ENCODE data around the gene TBC1D1. TPM values are rescaled to one million over a fixed set of nuclear protein-coding genes. Genes with fewer than 3 reads are reported as not detected.
A peak's percentile ranks its signal among the peaks of the same experiment; 100 is the strongest.

TBC1D1 gene
- polyA plus RNA-seq, 1 experiment: 50.7 TPM

GRCh38 chr4:38162240-38162784 is 271.4 kb downstream of the TBC1D1 start:
- POLR2A ChIA-PET: interaction anchor here (0.7 to 1.3 kb wide), 3 partner anchors 16 to 80 kb away, joined by 3 to 4 read pairs (median 4); no protein-coding TSS in a partner anchor
- TF ChIP-seq CTCF (IDR thresholded peaks at IDR 0.05; ENCODE audit: low read depth, low read length): no peak

DNA sequence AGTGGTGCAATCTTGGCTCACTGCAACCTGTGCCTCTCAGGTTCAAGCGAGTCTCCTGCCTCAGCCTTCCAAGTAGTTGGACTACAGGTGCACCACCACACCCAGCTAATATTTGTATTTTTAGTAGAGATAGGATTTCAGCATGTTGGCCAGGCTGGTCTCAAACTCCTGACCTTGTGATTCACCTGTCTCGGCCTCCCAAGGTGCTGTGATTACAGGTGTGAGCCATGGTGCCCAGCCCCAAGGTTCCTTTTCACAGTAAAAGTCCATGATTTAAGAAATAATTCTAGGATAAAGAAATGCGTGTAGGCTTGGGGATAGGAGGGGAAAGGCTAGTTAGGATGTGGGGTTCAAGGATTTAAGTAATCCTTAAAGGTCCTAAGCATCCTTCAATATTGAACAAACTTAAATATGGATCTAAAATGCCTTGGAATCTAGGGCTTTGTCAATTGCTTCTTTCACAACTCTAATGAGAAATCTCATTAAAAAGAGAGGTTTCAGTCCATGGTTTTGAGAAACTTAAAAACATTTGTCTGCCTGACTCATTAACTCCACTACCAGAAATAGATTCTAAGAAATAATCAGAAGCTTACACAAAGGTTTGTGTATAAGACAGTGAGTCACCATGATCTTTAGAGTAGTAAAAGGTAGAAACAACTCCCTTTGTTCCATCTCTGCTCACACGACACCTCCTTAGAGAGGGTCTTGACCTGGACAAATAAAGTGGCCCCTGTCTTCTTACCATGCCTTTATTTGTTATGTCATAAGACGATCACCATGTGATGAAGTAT is 272.5 kb downstream of the TBC1D1 start:
- no peaks in the 10 kb centered on the region for H3K27me3 ChIP-seq (ENCODE audit: control insufficient read depth, insufficient read depth, low read length)
- CTCF ChIA-PET: interaction anchor here (4.3 kb wide), 1 partner anchor 17 kb away, joined by 31 read pairs; no protein-coding TSS in a partner anchor
- H3K9me3 ChIP-seq (ENCODE audit: control insufficient read depth, insufficient read depth, low read length): no peaks in the 10 kb centered on the region; the same call in 1 of the 2 replicates
- no peak for DNase-seq (ENCODE audit: low read depth, low spot score)
- peak overlapping the region; percentile 68 for H3K27ac ChIP-seq (ENCODE audit: low read depth, low read length)
- POLR2A ChIA-PET: no interaction called here
- no peak overlapping the region for H3K4me3 ChIP-seq (ENCODE audit: low read depth, low read length)
- TF ChIP-seq CTCF (IDR thresholded peaks at IDR 0.05; ENCODE audit: low read depth, low read length): no peak

More at GRCh38 chr4:38162240-38162784, 271.4 kb downstream of the TBC1D1 start:
- CTCF ChIA-PET: interaction anchor here (0.7 to 4.3 kb wide), 3 partner anchors 11 to 127 kb away, joined by 3 to 31 read pairs (median 4); no protein-coding TSS in a partner anchor
- Histone ChIP-seq H3K4me3 (ENCODE audit: low read depth, low read length) (no peak overlapping the region), H3K9me3 (ENCODE audit: control insufficient read depth, insufficient read depth, low read length) (no peaks in the 10 kb centered on the region; the same call in 1 of the 2 replicates), H3K27ac (ENCODE audit: low read depth, low read length) (peak overlapping the region; percentile 83), H3K27me3 (ENCODE audit: control insufficient read depth, insufficient read depth, low read length) (no peaks in the 10 kb centered on the region)
- peak; percentile 77 for DNase-seq (ENCODE audit: low read depth, low spot score)

- DNase-seq (ENCODE audit: low read depth, low spot score): no peak
- ChIA-PET CTCF (no interaction called here), POLR2A (no interaction called here)
- no peak for TF ChIP-seq CTCF (IDR thresholded peaks at IDR 0.05; ENCODE audit: low read depth, low read length)
- Histone ChIP-seq H3K27ac (ENCODE audit: low read depth, low read length) (no peak overlapping the region), H3K9me3 (ENCODE audit: control insufficient read depth, insufficient read depth, low read length) (no peaks in the 10 kb centered on the region; the same call in 1 of the 2 replicates), H3K4me3 (ENCODE audit: low read depth, low read length) (no peak overlapping the region), H3K27me3 (ENCODE audit: control insufficient read depth, insufficient read depth, low read length) (no peaks in the 10 kb centered on the region)
These were observed 273.5 kb downstream of the TBC1D1 start for GRCh38 chr4:38164346-38164745.

GRCh38 chr4:38166082-38166481 is 275.2 kb downstream of the TBC1D1 start:
- no peak overlapping the region for H3K27ac ChIP-seq (ENCODE audit: low read depth, low read length)
- POLR2A ChIA-PET: no interaction called here
- TF ChIP-seq CTCF (IDR thresholded peaks at IDR 0.05; ENCODE audit: low read depth, low read length): no peak
- CTCF ChIA-PET: interaction anchor here (2.2 kb wide), 1 partner anchor 14 kb away, joined by 6 read pairs; no protein-coding TSS in a partner anchor
- no peak overlapping the region for H3K4me3 ChIP-seq (ENCODE audit: low read depth, low read length)
- DNase-seq (ENCODE audit: low read depth, low spot score): no peak
- no peaks in the 10 kb centered on the region; the same call in 1 of the 2 replicates for H3K9me3 ChIP-seq (ENCODE audit: control insufficient read depth, insufficient read depth, low read length)
- no peaks in the 10 kb centered on the region for H3K27me3 ChIP-seq (ENCODE audit: control insufficient read depth, insufficient read depth, low read length)

DNA sequence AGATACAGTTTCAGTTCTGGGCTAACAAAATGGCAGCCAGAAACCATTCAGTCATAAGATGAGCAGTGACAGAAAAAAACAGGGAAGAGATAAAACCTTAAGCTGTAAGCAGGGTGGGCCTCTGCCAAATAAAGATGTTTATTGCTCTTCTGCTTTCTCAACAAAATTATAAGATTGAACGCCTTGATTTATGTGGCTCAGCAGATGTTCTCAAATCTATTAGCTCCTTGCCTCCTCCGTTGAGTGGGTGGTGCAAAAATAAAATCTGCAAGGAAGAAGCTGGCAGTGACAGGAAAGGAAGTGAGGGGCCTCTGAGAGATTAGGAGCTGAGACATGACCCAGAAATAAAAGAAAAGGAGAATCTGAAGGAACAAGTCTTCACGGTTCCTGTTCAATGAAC is 275.9 kb downstream of the TBC1D1 start:
- ChIA-PET POLR2A (no interaction called here), CTCF (interaction anchor here (0.8 to 2.2 kb wide), 3 partner anchors 10 to 104 kb away, joined by 3 to 6 read pairs (median 4); no protein-coding TSS in a partner anchor)
- no peaks in the 10 kb centered on the region for H3K27me3 ChIP-seq (ENCODE audit: control insufficient read depth, insufficient read depth, low read length)

More for the DNA sequence above, 275.9 kb downstream of the TBC1D1 start:
- no peak for TF ChIP-seq CTCF (IDR thresholded peaks at IDR 0.05; ENCODE audit: low read depth, low read length)
- no peak for DNase-seq (ENCODE audit: low read depth, low spot score)
- Histone ChIP-seq H3K4me3 (ENCODE audit: low read depth, low read length) (no peak overlapping the region), H3K27ac (ENCODE audit: low read depth, low read length) (no peak overlapping the region), H3K9me3 (ENCODE audit: control insufficient read depth, insufficient read depth, low read length) (peaks cover 2% of the 10 kb centered on the region; the same call in 1 of the 2 replicates)

Data from AG04450 (cell line).